Measurements from ENCODE around the gene CRIM1. TPM values are rescaled to one million over a fixed set of nuclear protein-coding genes. Genes with fewer than 3 reads are reported as not detected.
A peak's percentile ranks its signal among the peaks of the same experiment; 100 is the strongest.
"Not testable (repeated sequence)": the region's sequence is repeated elsewhere in the genome, so short reads cannot be mapped to it uniquely, and the experiment has no call there.

The CRIM1 gene
- total RNA-seq, 1 donor from 2014 or later: 790 TPM

DNA sequence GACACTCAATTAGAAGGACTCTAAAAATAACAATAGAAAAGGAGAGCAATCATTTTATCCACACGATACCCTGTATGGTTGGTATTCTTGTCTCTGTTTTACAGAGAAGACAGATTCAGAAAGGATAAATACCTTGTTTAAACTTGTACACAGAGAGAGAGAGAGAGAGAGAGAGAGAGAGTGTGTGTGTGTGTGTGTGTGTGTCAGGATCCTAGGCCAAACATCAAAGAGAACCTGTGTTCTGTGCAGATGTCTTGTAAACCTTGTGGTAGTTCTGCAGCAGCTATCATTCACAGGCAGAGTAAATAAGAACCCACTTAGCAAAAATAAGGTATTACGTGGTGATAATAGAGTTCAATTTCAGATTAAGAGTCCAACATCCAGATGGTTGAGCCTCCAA is 4.3 kb upstream of the CRIM1 start:
- no peak for DNase-seq (ENCODE audit: low read depth, low spot score)

DNA sequence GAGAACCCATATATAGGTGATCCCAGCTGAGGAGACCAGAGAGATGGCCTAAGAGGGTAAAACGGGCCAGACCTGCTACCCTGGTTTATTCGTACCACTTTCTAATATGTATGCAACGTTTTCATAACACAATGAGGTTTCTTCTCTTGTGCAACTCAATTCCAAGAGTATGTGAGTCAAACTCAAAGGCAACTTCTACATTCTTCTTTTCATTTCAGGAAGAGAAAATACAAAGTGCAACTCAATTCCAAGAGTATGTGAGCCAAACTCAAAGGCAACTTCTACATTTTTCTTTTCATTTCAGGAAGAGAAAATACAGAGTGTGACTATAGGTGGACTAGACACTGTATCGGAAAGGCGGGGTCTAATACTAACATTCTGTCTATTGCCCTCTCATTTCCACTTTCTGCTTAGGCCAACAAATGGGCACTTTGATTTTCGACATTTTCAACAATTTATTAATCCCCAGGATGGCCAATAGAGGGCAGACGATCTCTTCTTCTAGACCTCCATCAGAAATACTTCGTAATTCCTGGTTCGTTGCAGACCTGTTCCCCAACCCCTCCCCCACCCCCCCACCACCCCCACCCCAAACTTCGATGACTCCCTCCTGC is 3.7 kb upstream of the CRIM1 start:
- DNase-seq (ENCODE audit: low read depth, low spot score): no peak

DNA sequence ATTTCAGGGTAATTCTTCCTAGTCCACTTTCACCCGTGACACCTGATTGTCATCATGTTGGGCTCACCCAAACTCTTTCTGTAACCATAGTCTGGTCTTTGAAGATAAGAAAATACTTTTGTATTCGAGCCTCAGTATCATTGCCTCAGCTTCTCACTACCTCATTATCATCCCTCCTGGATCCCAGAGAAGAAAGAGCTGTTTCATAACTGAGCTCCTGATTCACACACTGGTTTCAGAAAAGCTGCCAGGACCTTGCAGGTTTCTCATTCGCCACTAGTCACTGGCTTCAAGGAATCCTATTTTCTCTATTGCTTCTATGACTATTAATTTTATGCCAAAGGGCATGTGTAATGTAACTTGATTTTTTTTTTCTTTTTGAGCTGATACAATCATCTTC is 2.9 kb upstream of the CRIM1 start:
- DNase-seq (ENCODE audit: low read depth, low spot score): no peak

DNA sequence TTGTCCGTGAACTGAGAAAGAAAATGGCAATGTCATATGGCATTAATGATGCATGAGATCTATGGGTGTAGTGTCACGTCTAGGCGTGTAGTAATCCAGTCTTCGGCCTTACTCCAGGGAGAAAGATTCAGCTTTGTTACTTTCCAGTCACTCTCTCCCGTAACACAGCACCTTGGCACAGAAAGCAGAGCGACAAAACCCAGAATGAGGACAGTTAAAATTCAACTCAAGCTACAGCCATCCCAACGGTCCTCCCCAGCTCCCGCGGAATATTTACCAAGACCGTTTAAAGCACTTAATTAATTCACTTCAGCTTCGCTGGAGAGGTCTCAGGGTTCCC is 797 bp upstream of the CRIM1 start:
- no peak for DNase-seq (ENCODE audit: low read depth, low spot score)

DNA sequence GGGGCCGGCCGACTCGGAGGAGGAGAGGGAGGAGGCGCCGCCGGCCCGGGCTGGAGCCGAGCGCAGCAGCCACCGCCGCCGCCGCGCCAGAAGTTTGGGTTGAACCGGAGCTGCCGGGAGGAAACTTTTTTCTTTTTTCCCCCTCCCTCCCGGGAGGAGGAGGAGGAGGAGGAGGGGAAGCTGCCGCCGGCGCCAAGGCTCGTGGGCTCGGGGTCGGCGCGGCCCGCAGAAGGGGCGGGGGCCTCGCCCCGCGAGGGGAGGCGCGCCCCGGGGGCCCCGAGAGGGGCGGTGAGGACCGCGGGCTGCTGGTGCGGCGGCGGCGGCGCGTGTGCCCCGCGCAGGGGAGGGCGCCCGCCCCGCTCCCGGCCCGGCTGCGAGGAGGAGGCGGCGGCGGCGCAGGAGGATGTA is 316 bp downstream of the CRIM1 start:
- DNase-seq (ENCODE audit: low read depth, low spot score): no peak

DNA sequence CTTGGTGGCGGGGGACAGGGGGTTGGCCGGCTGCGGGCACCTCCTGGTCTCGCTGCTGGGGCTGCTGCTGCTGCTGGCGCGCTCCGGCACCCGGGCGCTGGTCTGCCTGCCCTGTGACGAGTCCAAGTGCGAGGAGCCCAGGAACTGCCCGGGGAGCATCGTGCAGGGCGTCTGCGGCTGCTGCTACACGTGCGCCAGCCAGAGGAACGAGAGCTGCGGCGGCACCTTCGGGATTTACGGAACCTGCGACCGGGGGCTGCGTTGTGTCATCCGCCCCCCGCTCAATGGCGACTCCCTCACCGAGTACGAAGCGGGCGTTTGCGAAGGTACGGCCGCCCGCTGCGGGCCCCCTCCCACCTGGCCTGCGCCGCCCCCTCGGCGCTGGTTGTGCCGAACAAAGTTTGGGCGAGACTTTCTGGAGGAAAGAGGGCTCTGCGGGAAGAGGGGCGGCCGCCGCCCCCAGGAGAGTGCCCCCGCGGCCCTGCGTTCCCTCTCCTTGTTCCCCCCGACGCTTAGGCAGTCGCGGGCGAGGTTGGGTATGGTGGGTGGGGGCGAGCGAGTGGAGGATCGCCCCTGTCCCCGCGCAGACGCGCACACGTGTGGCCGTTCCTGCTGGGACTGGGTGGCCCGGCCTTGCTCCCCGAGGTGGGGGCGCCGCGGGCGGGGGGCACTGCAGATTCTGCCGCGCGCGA is 866 bp downstream of the CRIM1 start:
- DNase-seq (ENCODE audit: low read depth, low spot score): no peak

DNA sequence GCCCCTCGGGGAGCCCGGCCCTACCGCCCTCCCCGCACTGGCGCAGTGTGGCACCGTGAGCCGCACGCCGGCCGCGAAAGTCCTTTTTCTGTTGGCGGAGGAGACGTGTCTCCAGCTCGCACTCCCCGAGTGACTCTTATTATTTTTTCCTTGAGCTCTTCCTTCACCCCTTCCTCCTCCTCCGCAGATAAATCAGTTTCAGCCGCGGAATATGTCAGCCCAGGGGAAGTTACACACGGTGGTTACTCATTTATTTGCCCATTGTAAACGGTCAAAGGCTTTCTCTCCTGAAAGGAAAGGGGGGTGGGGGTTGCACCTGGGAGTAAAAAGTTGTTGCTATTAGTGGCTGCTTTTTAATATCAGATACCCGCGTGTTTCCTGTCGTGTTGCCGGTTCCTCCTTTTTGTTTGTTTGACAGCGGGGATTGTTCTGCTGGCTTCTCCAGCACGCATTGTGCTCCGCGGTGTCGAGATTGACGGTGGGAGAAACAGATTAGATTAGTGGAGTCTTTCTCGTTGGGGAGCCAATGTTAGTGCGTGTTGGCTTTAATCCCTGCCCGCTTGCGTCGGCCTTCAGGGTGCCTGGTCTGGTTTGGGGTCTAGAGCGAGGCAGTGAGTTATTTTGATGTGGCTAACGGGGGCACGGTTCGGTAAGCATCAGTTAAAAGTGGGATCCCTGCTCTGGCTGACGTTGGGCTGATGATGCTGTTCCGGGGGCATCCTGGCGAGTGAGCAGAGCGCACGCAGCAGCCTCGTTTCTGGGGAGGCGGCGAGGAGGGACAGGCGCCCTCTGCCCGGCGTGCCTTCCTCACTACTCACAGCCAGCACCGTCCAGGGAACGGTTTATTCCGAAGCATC is 1.6 kb downstream of the CRIM1 start:
- peak; percentile 57 for DNase-seq (ENCODE audit: low read depth, low spot score)

DNA sequence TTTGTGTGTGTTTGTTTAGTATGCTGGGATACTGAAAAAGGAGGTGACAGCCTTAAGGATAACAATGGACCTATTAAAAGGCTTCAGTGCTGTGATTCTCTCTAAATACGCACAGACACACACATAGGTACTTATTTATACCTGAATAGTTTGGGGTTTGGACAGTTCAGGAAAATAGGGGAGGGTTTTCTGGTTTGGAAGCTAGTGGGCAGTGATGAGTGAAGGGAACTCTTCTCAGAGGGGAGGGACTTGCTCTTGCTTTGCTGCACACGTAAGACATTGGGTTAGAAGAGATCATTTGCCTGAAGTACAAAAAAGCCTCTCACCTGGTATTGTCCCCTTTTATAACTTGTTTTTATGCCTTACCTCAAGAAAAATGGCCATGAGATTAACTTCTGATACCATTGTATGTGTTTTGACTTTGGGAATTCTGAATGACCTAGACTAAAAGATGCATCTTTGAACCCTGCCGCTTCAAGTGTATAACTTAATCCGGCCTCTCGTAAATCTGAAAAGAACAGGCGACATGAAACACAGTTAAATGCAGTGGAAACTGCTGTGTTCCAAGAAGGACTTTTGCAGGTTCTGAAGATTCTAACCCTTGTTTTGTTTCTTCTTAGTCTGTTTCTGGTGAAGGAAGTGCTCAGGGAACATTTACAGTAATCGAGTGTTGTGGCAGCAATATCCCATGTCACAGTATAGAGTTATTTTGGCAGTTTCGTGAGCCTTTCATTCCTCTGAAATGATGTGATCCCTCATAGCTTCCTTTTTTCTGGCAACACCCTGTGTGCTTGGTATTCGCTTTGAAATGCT is 2.5 kb downstream of the CRIM1 start:
- DNase-seq (ENCODE audit: low read depth, low spot score): no peak

DNA sequence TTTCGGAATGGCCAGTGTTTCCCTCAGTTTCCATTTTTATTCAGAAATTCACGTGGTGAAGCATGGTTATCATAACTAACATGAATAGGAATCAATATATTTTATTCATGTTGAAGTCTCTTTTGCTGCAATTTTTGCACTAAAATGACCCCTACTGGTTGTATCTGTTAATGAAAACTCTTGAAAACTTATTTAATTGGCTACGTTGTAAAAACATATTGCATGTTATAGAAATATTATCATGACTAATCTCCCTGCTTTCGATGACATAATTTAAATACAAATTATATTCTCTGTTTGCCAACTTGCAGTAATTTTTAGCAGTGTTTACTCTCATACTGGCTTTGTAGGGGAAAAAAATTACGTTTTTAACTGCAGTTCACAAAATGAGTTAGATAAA is 3.5 kb downstream of the CRIM1 start:
- no peak for DNase-seq (ENCODE audit: low read depth, low spot score)

DNA sequence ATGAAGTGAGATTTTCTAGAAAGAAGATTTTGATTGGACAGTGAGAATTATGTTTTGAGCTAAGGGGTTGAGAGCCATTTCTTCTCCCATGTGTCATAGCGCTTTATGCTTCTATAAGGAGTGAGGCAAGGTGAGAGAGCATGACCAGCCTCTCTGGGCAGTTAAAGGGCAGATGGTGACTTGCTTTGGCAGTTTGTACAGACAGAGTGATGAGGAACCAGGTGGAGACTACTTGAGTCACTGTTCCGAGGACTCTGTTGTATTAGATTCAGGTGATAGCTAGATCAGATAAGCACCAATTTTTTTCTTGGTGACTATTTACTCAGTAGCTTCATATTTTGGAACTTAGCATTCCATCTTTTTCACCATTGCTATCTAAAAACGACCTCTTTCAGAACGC is 4.5 kb downstream of the CRIM1 start:
- DNase-seq (ENCODE audit: low read depth, low spot score): no peak

DNA sequence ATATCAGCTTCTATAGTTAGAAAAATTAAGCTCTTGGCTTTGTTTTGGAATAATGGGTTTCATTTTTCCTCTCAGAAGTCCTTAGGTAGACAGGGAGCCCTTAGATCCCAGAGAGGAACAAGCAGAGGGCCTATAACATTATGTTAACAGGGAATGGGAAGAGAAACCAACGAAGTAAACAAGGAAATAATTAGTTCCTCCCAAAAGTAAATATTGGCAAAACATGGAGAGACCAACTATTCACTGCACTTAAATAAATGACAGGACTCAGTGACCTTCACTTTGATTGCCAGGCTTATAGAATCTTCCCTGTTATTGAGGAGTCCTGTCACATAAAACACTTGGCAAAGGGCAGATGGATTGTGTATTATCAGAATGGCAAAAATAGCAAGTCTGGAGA is 5.3 kb downstream of the CRIM1 start:
- no peak for DNase-seq (ENCODE audit: low read depth, low spot score)

DNA sequence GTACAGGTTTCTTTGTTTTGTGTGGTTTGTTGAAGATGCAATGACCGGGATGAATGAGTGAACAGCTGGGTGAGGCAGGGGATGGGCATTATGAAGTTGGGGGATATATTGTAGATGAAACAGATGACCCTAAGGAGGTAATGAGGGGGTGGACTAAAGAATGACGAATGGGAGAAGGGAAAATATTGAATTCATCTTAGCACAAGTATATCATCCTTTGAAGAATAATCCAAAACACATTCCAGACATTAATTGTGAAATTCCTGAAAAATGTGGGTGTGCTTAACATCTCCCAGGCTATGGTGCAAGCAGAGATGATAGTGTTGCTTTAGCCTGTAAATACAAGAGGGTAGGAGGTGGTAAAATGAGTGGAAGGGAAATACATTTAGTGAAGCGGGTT is 5.8 kb downstream of the CRIM1 start:
- DNase-seq (ENCODE audit: low read depth, low spot score): no peak

DNA sequence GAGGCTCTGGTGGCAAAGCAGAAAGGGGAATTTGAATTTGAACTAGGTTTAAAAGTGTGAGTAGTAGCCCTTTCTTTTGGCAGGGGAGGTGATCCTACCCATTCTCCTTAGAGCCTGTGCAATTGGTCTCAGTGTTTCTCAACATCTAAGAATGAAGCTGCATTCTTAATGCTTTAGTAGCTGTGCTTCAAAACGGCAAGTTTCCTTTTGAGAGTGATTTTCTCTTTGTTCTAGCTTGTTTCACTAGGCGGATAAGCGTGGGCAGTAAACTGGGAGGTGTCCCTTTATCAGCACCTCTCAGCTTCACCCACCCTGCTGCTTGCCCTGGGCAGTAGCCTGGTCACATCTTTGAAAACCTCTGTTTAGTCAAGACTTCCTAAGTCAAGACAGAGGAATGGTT is 6.7 kb downstream of the CRIM1 start:
- DNase-seq (ENCODE audit: low read depth, low spot score): no peak

DNA sequence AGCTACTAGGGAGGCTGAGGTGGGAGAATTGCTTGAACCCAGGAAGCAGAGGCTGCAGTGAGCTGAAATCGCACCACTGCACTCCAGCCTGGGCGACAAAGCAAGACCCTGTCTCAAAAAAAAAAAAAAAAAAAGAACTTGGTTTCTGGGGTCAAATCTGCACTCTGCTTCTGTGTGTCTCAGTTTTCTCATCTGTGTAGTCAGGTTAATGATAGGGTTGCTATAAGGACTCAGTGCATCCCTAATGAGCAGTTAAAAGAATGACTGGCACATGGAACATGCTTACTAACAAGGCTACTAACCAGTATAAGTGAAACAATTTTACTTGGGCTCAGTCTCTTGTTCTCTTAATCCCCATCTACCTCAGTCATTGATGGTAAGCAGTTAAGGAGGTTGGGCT is 7.5 kb downstream of the CRIM1 start:
- not testable (repeated sequence) for DNase-seq (ENCODE audit: low read depth, low spot score)

DNA sequence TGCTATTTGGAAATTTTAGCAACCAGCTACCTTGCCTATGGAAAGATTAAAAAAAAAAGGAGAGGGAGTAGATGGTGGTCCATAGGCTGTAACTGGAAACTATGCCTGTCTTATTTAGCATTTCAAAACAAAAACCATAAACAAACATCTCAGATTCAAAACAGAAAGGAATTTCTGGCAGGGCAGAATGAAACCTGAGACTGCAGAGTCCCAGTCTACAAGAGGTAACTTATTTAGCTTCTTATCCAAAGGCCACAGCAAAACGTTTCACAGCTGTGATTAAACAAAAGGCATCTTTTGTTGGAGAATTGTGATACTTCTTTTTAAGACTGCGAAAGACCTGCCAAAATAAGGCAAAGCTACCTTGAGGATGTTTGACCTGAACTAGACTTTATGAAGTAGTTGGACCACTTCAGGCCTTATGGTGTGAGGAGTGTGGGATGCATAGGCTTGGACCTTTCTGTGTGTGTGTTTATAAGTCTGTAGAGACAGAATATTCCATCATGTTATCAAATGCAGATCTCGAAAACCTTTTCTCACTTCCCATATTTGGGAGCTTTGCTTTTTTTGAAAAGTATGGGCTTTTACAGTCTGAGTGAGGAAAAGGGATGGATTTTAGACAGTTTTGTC is 11.0 kb downstream of the CRIM1 start:
- DNase-seq (ENCODE audit: low read depth, low spot score): no peak

DNA sequence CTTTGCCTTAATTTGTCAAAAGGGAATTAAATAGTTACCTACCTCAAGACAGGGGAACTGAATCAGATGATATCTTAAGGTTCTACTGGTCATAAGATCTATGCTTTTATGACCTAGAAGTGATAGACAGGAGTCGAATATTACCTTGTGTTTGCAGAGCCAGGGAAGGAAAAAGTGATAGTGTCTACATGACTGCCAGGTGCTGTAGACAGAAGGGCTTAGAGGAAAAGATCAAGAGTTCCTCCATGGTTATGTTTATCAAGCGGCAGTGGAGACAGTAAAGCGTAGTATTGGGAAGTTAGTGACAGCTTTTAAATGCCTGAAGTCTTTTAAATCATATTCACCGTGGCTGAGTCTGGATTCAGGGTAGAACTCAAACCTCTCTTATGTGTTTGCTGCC is 11.9 kb downstream of the CRIM1 start:
- no peak for DNase-seq (ENCODE audit: low read depth, low spot score)

DNA sequence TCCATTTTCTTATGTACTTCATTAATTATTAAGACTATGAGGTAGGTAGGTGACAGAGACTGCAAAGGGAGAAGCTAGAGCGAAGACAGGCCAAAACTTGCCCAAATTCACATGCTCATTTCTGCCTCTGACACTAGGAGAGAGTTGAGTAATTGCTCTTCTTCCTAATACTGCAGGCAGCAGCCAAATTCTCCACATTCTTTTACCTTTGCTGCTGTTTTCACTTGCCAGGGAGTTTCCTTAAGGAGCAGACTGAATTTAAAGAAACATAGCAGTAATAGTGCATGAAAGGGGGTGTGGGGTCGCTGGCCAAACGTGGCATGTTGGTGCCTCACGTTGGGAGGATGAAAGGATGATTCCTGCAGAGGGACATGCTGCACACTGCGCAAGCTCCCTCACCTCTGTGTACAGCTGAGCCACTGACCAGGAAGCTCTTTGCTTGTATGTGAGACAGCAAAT is 12.3 kb downstream of the CRIM1 start:
- no peak for DNase-seq (ENCODE audit: low read depth, low spot score)

DNA sequence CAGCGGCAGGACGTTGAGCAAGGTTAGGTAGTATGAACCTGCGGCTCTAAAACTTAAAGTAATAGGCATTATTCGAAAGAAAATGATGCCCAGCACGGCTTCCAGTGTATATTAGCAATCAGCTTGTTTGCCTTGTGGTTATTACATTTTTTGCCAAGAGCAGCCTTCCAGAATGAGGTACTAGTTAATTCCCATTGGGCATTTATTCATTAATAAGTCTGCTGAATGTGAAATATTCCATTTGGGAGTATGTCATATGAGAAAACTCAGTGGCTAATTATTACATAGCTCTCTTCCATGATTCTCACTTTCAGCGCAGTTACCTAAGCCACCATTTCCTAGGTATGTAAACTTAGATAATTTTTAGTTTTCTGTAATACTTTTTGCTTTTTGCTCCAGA is 12.9 kb downstream of the CRIM1 start:
- DNase-seq (ENCODE audit: low read depth, low spot score): no peak

DNA sequence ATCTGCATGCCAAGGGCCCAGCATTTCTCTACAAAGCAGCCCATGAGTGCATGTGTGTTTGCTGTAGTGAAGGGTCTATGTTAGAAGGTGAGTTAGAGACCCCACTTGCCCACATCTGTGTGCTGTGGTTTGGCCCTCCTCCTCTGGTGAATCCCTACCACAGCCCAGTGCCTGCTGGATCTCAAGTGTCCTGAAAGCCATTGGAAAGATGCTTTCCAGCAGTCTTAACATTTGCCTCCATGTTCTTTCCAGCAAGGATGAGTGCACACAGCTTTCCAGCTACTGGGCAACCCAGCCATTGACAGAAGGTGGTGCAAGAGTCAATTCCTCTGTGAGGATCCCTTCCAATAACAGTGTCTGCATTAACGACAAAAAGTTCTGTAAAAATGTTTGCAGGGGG is 13.6 kb downstream of the CRIM1 start:
- DNase-seq (ENCODE audit: low read depth, low spot score): no peak

DNA sequence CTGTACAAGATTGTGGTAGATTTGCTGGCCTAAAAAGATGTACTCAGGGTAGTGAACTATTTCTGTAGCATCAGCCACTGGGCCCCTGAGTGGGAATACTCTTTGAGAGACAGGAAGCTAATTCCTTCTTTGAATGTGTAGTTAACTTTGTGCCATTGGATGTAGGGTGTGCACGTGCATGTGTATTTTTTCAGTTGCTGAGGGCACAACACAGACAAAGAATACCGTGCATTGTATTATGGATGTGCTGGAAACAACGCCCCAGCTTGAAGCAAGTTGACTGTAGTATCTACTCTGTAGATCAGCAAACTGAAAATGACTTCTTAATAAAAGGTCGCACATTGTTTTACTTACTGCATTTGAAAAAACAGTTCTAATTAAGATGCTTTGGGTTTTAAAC is 14.1 kb downstream of the CRIM1 start:
- DNase-seq (ENCODE audit: low read depth, low spot score): no peak

DNA sequence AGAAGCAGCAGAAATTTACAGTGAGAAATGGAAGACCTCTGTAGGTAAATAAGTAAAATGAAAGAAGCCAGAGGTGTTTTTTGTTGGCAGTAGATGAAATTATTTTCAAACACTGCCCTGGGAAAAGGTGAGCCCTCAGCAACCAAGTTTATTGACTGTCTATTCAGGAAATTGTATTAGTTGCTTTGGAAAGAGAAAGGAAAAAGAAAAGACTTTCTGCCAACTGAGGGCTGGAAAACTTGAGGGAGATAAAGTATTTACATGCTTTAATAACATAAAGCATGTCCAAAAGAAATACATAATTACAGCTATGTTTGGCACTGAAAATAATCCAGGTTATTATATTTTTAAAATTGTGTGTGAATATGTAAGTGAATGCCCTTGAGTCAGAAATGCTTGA is 14.7 kb downstream of the CRIM1 start:
- no peak for DNase-seq (ENCODE audit: low read depth, low spot score)

Measured in pulmonary artery endothelial cell (primary cell).